ENCODE results near the gene CRIP1. TPM values are rescaled to one million over a fixed set of nuclear protein-coding genes. Genes with fewer than 3 reads are reported as not detected.

Gene CRIP1
- total RNA-seq, 2 experiments from 2014 or later = 93.9 to 95.7 TPM

DNA sequence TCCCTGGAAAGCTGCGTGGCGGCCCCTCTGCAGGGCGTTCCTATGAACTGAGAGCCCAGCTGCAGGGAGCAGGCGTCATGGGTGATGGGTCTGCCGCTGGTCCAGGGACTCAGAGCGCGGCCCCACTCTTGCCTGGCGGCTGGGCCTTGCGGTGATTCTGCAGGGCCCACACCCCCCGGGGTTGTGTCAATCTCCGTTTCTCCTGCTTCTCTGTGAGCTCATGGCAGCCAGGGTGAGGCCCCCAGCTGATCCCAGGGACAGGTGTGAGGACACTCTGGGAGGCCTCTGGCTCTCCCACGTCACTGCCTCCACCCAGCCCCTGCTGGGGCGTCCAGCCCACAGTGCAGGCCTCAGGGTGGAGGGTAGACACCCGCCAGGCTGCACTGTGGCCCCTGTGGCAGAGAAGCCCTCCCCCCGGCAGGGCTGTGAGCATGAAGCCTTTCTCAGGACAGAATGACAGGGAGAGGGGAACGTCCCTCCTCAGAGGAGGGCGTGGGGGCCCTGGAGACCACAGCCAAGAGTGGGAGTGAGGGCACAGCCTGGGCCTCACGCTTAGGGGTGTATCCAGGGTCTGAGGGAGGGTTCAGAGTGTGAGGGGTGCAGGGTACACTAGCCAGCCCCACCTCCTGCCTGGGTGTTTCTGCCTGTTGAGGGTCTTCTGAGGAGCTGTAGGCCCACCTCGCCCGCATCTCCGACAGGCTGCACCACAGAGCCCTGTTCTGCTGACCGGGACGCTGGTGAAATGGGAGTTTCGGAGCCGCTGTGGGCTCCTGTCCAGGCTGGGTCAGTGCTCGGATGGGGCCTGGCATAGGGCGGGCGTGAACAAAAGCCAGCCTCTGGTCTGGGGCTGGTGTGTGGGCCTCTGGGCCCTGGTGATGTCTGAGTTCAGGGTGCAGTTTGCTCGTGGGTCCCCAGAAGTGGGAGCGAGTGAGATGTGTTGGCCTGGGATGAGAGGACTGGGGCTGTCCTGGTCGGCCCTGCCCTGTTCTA lies 38.7 kb upstream of the CRIP1 start:
- Mint-ChIP-seq H3K4me1 (ENCODE audit: low read depth) (no peaks in the 10 kb centered on the region), H3K9me3 (no peaks in the 10 kb centered on the region), H3K36me3 (ENCODE audit: low read depth) (peaks cover 9% of the 10 kb centered on the region), H3K27me3 (no peaks in the 10 kb centered on the region), H3K27ac (no peak overlapping the region), H3K4me3 (no peak overlapping the region)
- no peak for TF ChIP-seq CTCF (IDR thresholded peaks at IDR 0.05)
- POLR2A ChIA-PET = no interaction called here
- DNase-seq (no peak), ATAC-seq (no peak)
- CTCF ChIA-PET = interaction anchor here (0.5 to 1.9 kb wide), 9 partner anchors 13 to 616 kb away, joined by 3 to 11 read pairs (median 4); no protein-coding TSS in a partner anchor
- intact Hi-C loops (cut with micrococcal nuclease) = loop anchor here (10.0 kb wide), 1 partner anchor 73 kb away; no protein-coding TSS in a partner anchor

GRCh38 chr14:105448706-105449111 lies 38.0 kb upstream of the CRIP1 start:
- intact Hi-C loops (cut with micrococcal nuclease) = loop anchor here (10.0 kb wide), 1 partner anchor 74 kb away; no protein-coding TSS in a partner anchor
- TF ChIP-seq CTCF (IDR thresholded peaks at IDR 0.05) = peak; percentile 87
- CTCF ChIA-PET = interaction anchor here (0.6 to 1.9 kb wide), 8 partner anchors 13 to 89 kb away, joined by 3 to 11 read pairs (median 4); no protein-coding TSS in a partner anchor
- Mint-ChIP-seq H3K27ac (no peak overlapping the region), H3K27me3 (no peaks in the 10 kb centered on the region), H3K9me3 (no peaks in the 10 kb centered on the region), H3K4me1 (ENCODE audit: low read depth) (no peaks in the 10 kb centered on the region), H3K36me3 (ENCODE audit: low read depth) (peaks cover 10% of the 10 kb centered on the region), H3K4me3 (no peak overlapping the region)
- POLR2A ChIA-PET = no interaction called here
- ATAC-seq = peak; percentile 97
- DNase-seq = peak; percentile 69

GRCh38 chr14:105449276-105450122 lies 37.2 kb upstream of the CRIP1 start:
- Mint-ChIP-seq H3K4me3 (no peak overlapping the region), H3K4me1 (ENCODE audit: low read depth) (peaks cover 2% of the 10 kb centered on the region), H3K9me3 (no peaks in the 10 kb centered on the region), H3K27me3 (no peaks in the 10 kb centered on the region), H3K27ac (no peak overlapping the region), H3K36me3 (ENCODE audit: low read depth) (peaks cover 10% of the 10 kb centered on the region)
- intact Hi-C loops (cut with micrococcal nuclease) = loop anchor here (10.0 kb wide), 1 partner anchor 75 kb away; no protein-coding TSS in a partner anchor
- ATAC-seq (no peak), DNase-seq (no peak)
- POLR2A ChIA-PET = no interaction called here
- CTCF ChIA-PET = interaction anchor here (1.3 kb wide), 1 partner anchor 40 kb away, joined by 3 read pairs; no protein-coding TSS in a partner anchor
- TF ChIP-seq CTCF (IDR thresholded peaks at IDR 0.05) = no peak

DNA sequence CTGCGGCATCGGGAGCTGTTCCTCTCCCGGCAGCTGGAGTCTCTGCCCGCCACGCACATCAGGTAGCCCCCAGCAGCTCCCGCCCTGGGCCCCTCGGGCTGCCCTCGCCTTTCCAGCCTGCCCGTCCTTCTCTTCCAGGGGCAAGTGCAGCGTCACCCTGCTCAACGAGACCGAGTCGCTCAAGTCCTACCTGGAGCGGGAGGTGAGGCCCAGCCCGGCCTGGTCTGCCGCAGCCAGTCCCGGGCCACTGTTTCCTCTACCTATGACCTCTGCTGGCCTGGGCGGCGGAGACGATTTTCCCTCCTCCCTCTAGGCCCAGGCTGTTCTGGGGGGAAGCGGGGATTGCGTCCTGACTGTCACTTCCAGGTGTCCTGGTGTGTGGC lies 36.6 kb upstream of the CRIP1 start:
- DNase-seq (no peak), ATAC-seq (no peak)
- Mint-ChIP-seq H3K4me1 (ENCODE audit: low read depth) (peaks cover 2% of the 10 kb centered on the region), H3K36me3 (ENCODE audit: low read depth) (peaks cover 10% of the 10 kb centered on the region), H3K9me3 (no peaks in the 10 kb centered on the region), H3K27ac (no peak overlapping the region), H3K27me3 (no peaks in the 10 kb centered on the region), H3K4me3 (no peak overlapping the region)
- CTCF ChIA-PET = interaction anchor here (1.3 kb wide), 1 partner anchor 40 kb away, joined by 3 read pairs; no protein-coding TSS in a partner anchor
- TF ChIP-seq CTCF (IDR thresholded peaks at IDR 0.05) = no peak
- POLR2A ChIA-PET = no interaction called here
- intact Hi-C loops (cut with micrococcal nuclease) = no loop called here
